Measurements from ENCODE around the gene RAB3IL1.

The RAB3IL1 gene

GRCh38 chr11:61952882-61953281, 35.5 kb upstream of the RAB3IL1 start:
- DNase-seq = no peak

- DNase-seq = no peak
Observed at GRCh38 chr11:61951484-61952135, 34.2 kb upstream of the RAB3IL1 start.

GRCh38 chr11:61950035-61950547, 32.7 kb upstream of the RAB3IL1 start, which contains the start of gene BEST1:
BEST1 (plus strand) TSS chr11:61950351; CDS start chr11:61951807, 1,456 bp downstream.
- DNase-seq = no peak

GRCh38 chr11:61949169-61950034, 32.0 kb upstream of the RAB3IL1 start:
- no peak for DNase-seq

GRCh38 chr11:61948505-61948904, 31.1 kb upstream of the RAB3IL1 start:
- no peak for DNase-seq

- DNase-seq = peak; percentile 82
Observed at GRCh38 chr11:61947486-61948210, 30.3 kb upstream of the RAB3IL1 start.

GRCh38 chr11:61946894-61947293, 29.5 kb upstream of the RAB3IL1 start:
- no peak for DNase-seq

GRCh38 chr11:61945191-61945590, 27.8 kb upstream of the RAB3IL1 start:
- no peak for DNase-seq

- no peak for DNase-seq
Observed at GRCh38 chr11:61940466-61940865, 23.1 kb upstream of the RAB3IL1 start.

- DNase-seq = no peak
Observed at GRCh38 chr11:61935861-61936260, 18.5 kb upstream of the RAB3IL1 start.

GRCh38 chr11:61930933-61931332, 13.6 kb upstream of the RAB3IL1 start:
- DNase-seq = no peak

GRCh38 chr11:61928606-61929005, 11.2 kb upstream of the RAB3IL1 start:
- no peak for DNase-seq

GRCh38 chr11:61927501-61927900, 10.1 kb upstream of the RAB3IL1 start:
- no peak for DNase-seq

- DNase-seq = no peak
Observed at GRCh38 chr11:61926235-61926634, 8.9 kb upstream of the RAB3IL1 start.

GRCh38 chr11:61925736-61926135, 8.4 kb upstream of the RAB3IL1 start:
- DNase-seq = no peak

GRCh38 chr11:61924064-61924455, 6.7 kb upstream of the RAB3IL1 start:
- DNase-seq = no peak

GRCh38 chr11:61923166-61924063, 6.0 kb upstream of the RAB3IL1 start:
- DNase-seq = no peak

GRCh38 chr11:61922539-61922938, 5.2 kb upstream of the RAB3IL1 start:
- no peak for DNase-seq

GRCh38 chr11:61921446-61921845, 4.1 kb upstream of the RAB3IL1 start:
- peak; percentile 17 for DNase-seq

- DNase-seq = peak; percentile 17
Observed at GRCh38 chr11:61919705-61920631, 2.6 kb upstream of the RAB3IL1 start.

Measured in stimulated activated CD8-positive, alpha-beta memory T cell treated with anti-CD3 and anti-CD28 coated beads, Interleukin-4, amount 100 ng/mL, for 48 hours (primary cell).